HPDE6-E6E7 (cell line): Measurements from ENCODE around the gene SH3RF1.

Experiments used
- DNase-seq: peaks from one replicate; pipeline ENCODE4 v3.0.0; 2011; ENCODE audit warnings: missing footprints; ENCODE audit errors: extremely low spot score

The SH3RF1 gene

DNA sequence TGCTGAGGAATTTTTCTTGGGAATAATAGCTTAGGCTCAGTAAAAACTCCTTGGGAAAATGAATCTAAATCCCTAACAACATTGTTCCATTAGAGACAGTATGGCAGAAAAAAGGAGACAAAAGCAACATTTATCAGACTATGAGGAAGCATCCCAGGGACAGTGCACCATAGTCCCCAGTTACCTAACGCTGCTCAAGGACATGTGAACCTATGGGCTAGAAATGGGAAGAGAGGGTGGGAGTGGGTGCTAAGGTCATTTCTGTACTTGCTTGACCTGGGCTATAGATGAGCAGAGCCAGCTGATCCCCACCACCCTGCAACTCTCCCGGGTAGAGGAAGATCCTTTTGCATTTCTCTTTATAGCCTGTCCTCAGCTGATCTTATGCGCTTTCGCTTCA lies 162.5 kb downstream of the SH3RF1 start:
- DNase-seq = no peak

DNA sequence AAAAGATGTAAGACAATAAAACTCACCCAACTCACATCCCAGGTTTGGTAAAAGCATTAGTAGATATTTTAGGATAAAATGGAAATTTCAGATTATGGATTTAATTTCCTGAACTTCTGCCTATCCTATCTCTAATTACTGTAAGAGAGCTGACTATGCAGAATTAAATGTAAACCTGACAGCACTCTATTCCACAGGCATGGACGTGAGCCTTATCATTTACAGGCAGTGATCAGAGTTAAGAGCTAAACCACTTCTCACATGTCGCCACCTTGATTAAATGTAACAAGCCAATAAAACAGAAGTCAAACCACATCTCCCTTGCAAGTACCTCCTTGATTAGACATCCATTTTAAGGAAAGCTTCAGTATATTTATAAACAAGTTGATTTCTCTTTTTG lies 163.2 kb downstream of the SH3RF1 start:
- DNase-seq = no peak

DNA sequence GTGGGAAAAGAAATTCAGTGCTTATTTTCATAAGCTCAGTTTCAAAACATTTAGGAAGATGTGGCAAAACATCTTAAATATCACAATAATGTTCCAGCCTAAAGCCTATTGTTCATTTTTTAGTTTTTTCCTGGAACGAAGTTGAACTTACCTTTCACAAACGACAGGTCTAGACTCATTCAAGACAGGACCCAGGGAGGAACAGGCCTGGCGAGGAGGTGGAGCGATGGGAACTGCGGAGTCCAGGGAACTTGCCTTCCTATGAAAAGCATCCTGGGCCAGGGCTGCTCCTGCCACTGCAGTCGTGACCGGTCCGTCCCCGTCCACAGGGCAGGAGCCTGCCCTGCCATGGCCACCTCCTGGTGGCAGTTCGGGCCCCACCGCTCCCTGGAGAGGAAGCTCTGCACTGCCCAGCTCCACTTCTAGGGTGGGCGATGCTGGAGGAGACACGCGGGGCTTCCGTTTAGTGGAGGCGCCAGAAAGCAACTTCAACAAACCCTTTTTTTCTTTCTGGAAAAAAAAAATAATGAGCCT lies 164.0 kb downstream of the SH3RF1 start:
- DNase-seq = no peak

DNA sequence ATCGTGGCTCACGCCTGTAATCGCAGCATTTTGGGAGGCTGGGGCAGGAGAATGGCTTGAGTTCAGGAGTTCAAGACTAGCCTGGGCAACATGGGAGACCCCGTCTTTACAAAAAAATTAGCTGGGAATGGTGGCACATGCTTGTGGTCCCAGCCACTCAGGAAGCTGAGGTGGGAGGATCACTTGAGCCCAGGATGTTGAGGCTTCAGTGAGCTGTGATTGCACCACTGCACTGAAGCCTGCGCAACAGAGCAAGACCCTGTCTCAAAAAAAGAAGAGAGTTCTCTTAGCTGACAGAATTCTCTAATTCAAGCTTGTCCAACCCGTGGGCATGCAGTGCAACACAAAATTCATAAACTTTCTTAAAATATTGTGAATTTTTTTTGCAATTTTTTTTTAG lies 165.1 kb downstream of the SH3RF1 start:
- DNase-seq = no peak

DNA sequence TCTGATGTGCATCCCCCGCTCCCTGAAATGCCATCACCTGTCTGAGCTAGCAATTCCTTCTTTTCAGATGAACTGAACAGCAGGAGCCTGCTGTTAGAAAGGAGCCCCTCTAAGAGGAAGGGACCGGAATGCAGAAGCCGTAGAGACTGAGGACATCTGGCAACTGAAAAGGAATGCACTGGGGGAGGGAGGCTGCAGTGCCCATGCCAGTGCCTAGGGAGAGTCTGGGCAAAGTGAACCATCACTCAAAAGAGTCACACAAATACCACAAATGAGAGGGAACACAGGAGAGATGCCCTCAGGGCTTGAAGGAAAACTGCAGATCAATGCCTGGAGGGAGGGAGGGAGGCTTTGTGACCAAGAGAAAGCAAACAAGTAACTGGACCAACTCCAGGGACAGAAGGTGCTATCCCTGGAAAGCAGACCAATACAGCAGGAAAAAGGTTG lies 166.8 kb downstream of the SH3RF1 start:
- DNase-seq = no peak

DNA sequence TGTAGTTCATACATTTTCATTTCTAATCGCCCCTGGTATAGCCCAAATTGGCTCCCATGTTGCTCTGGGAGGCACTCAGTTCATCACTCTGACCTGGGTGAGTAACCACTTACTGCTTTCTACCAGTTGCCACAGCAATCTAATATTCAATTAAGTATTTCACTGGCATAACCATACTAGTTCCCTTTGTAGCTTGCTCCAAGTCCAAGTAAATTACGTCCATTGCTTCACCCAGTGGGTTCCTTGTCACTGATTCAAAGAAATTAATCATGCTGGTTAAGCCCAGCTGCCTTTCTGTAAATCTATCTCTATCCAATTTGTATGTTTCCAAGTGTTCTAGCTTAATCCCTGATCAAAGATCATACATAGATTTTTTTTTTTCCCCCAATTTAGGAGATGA lies 168.7 kb downstream of the SH3RF1 start:
- no peak for DNase-seq

DNA sequence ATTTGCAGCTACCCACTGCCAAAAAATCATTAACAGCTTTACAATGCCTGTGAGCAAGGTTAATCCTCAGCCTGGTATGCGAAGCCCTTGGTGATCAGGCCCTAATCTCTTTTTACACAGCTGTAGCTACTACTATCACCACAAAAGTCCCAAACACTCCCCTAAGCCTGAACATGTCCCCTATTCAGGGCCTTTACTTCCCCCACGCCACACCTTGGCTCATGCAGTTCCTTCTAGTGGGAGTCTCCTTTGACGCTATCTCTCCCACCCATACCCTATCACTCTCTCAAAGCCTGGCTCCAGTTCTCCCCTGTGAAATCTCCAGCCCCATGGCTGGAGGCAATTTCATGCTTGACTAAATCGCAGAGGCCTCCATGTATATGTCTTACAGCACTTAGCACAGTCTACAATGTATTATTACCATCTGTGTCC lies 170.1 kb downstream of the SH3RF1 start:
- no peak for DNase-seq

DNA sequence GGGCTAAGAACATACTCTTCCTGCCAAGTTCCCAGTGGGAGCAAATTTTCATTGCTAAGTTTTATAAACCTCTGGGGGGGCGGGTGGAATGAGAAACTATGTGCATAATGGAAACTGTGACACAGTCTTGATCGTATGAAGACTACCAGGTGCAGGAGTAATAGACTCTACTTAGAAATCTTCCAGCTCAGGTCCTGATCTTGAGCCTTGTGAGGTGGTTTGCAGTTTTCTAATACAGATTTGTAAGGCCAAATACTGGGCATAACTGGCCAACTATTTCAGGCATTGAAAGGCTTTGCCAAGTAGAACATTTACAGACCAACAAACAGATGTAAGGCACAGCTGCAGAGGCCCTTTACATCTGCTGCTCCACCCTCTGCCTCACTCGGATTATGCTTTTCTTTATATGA lies 171.0 kb downstream of the SH3RF1 start:
- no peak for DNase-seq

DNA sequence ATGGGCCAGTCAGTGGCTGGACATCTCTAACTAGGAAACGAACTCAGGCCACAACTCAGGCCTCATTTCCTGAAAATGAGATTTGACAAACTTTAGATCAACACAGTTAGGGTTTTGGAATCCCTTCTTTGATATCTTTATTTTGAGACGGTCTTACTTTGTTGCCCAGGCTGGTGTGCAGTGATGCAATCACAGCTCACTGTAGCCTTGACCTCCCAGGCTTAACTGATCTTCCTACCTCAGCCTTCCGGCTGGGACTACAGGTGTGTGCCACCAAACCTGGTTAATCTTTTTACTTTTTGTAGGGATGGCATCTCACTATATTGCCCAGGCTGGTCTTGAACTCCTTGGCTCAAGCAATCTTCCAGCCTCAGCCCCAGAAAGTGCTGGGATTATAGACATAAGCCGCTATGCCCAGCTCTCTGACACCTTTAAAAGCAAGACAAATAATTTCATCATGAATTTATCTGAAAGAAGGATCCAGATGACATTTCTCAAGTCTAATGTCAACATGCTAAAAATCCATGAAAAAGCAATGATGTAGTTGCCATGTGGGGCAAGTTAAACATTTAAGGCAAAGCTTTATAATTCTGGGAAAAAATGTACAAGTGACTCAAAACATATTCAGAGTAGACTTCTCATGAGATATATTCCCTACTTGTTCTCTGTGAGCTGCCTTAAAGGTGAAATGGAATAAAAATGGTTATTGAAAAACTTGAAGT lies 171.6 kb downstream of the SH3RF1 start:
- DNase-seq = no peak

DNA sequence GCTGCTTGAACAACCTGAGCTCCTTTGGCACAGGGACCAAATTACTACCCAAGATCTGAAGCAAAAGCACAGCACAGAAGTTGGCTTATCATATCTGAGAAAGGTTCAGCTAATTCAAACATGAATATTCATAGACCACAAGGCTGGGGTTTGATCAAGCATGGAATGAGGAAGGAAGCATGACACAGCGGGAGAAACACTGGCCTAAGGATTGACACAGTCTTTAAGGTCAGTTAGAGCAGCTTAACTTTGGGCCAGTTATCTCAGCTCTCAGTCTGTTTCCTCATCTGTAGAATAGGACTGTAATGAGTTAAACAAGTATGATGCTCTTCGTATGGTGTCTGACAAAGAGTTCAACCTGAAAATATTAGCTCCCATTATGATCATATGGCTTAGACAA lies 172.2 kb downstream of the SH3RF1 start:
- DNase-seq = no peak

DNA sequence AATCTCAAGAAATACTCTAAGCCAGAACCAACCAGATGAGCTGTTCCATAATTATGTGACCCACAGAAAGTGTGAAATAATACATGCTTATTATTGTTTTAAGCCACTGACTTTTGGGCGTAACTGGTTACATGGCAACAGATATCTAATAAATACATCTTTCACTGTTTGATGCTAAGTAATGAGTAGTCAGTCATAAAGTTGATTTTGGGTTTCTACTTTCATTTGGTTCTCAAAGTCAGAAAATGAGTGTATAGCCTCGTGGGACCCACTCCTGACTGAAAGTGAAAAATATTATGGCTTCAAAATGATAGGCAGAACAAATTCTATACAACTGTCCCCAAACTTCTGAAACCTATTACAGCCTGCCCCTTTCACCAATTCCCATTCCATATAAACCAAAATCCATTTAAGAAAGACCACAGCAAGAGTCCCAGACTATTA lies 172.7 kb downstream of the SH3RF1 start:
- DNase-seq = no peak

DNA sequence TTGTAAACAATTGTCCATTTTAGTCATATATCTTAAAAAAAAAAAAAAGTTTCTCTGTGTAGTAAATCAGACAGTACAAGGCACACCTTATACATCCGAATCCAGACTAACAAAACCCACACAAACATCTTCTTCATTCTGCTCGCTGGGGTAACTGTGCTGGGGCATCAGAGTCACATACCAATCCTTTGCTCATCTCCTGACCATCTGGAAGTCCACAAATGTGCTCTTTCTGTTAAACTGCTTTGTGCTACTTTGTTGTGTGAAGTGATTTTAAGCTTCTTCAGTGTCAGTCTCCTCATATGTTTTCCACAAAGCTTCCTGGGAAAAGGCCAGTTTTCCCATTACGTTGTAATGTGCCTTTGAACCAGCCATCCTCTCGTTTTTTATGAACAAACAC lies 174.5 kb downstream of the SH3RF1 start:
- no peak for DNase-seq

DNA sequence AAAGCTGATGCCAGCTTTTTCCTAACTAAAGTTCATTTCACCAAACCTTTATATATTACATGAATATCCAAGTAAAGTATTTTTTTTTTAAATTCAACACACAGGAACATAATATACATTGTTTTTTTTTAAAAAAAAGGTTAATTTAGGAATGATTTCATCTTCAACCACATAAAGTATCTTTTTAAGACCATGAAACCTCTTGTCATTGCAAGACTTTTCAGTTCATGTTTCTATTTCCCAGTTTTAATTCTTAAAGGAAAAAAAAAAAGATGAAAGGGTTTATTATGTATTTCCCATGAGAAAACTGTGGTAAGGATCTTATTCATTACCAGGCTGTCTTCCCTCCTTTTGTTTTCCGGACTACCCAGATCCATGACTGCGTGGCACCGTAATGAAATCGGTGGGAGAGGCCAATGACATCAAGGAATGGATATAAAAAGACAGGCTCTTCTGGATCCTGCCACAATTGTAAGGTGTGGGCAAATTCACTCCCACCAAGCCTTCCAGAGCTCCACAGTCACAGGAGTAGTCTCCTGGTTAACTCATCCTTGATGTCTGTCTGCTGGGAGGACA lies 176.0 kb downstream of the SH3RF1 start:
- no peak for DNase-seq

DNA sequence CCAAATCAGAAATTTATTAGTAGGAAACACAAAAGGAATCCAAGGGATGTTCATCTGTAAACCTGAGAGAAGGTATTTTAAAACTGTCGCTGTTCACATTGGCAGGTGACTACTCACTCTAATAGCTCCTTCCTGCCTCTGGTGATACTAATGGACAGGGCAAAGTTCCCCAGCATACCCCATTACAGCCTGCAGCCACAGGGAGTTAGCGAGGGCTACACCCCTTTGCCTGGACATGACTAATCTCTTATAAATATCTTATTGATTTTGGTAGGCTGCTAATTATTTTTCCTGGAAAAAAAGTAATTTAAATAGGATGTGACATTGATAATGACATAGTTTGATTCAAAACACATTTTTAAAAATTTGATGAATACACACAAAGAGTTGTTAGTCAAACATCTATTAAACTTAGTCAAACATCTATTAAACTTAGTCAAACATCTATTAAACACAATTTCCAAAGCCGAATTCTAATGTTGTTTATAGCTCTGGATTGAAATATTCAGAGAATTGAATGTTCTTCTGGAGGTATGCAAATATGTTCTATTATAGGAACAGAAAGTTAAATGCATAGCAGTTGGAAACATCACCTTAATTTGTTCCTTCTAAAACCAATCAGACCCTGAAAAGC lies 177.8 kb downstream of the SH3RF1 start:
- DNase-seq = no peak

DNA sequence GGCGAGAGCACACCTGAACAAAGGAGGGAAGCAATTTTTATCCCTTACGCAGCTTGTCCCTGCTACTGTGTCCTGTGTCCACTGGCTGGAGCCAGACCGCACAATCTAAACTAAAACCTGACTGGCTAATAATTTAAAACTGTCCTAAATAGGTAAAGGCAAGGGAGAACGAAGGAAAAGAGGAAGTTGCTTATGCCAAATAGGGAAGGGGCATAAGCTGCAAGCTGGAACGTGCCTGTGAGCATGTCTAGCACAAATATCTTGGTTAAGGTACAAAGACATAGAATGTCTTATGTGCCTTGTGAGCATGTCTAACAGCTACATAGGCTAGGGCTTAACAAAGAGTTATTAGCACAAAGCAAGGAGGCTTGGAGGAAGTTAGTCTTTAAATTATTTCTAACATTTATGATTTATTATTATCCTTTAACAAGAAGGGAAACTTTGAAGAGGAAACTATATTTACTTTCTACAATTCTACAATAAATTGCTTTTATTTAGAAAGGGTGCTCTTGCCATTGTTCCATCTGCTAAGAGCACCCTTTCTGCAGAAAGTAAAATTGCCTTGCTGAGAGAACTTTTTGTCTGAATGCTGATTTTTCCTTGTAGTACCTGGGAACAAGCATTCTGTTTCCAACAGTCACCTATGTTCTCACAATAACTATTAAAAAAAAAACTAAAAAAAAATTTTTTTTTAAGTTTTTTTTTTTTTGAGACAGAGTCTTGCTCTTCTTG lies 180.1 kb downstream of the SH3RF1 start:
- no peak for DNase-seq

DNA sequence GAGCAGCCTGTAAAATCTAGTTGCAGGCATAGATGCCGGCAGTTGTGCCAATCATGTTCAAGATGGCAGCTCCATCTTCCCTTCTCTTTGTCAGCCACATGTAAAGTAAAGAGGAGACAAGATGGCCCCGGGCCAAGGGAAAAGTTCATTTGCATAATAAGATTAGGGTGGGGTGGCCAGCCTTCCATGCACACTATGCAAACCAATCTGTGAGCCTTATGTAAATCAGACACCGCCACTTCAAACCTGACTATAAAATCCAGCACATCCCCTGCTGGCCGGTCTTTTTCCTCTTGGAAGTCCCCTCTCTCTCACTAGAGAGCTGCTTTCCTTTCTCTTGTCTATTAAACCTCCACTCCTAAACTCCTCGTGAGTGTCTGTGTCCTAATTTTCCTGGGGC lies 181.8 kb downstream of the SH3RF1 start:
- no peak for DNase-seq

DNA sequence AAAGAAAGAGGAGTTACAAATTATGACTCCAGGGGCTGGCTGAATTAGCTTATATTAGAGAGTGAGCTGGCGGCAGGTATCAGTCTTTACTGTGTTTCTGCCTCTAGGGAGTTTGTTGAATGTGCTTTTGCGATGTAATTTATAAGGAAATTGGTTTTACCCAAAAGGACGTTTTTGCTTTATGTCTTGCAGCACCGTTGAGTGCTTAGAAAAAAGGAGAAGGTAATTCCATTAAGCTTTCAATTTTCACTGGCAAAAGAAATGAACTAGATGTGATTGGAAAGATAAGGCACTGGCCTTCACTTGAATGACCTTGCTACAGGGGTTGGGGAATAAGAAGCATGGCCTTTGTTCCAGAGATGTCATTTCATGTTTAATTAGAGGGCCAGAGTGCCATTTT lies 185.8 kb downstream of the SH3RF1 start:
- DNase-seq = no peak

DNA sequence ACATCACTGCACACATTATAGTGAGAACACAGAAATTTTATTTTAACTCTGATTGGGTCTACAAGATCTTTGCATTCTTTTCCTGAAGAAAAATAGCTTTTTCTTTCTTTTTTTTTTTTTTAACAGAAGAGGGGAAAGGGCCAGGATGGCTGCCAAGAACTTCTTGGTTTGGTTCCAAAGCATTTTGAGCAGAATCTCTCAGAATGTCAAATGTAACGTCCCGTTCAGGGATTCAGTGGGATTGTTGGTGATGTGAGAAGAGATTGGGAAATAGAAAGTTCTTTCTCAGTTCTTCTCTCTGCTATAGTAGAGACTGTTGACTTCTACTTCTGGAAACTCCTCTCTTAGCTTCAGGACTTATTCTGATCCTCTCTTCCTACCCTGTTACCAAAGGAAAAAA lies 189.8 kb downstream of the SH3RF1 start:
- no peak for DNase-seq

DNA sequence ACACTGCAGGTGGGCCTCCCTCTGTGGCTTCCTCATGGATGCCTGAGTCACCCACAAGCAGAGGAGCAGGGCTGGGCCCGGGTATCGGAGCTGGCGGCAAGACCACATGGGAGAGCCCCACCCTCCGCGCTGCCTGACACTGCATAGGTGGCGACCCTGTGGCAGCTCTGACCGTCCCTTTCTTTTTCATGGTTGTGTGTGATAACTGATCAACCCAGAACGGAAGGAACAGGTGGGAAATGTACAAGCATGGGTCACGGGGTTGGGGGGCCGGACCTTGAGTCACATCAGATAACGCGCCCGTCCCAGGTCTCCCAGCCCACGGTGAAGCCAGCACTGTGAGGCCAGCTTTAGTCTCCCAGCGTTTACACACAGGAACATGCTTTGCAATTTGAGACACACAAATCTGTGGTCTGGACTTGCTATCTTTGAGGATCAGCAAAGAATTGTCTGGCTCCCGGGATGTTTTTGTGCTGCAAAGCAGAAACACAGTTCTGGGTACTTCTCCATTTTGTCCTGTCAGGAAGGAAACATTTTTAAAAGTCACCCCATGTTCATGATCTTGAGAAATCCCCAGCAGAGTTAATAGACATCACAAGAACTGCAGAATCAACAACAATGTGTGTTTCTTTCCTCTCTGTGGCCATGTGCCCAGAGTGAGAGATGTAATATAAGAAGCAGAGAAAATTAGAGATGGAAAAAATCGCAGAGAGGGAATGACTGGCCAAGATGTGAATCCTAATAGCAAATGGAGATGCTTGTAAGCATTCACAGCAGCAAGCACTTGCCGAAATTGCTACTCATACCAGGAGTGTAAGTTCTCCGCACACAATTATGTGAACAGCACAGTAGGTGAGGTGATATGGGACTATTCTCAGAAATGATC lies 190.6 kb downstream of the SH3RF1 start:
- no peak for DNase-seq

DNA sequence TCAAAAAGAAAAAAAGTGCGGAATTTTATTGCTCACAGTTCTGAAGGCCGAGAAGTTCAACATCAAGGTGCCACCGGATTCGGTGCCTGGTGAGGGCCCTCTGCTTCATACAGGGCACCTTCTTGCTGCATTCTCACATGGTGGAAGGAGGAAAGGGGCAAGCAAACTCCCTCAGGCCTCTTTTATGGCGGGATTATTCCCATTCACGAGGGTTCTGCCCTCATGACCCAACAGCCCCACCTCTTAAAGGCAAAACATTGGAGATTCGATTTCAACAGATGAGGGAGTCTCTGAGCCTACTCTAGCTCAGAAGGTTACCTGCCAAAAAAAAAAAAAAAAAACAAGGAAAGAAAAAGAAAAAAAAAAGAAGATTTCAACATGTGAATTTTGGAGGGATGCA lies 196.6 kb downstream of the SH3RF1 start:
- no peak for DNase-seq

DNA sequence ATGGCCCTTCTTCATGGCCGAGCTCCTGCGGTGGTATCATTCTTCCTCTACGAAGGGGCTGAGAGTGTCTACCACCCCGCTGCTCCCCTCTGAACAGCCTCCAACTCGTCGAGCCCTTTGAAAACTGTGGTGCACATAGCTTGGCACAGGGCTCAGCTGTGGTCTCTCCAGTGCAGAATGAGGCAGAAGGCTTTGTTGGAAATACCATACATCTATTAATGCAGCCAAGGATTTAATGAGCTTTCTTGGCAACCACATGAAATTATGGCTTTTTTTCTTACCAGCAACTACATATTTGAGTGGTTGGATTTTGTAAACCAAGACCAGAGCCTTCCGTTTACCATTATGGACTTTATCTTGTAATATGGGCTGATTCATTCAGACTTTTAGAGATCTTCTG lies 199.0 kb downstream of the SH3RF1 start:
- no peak for DNase-seq
